NCI-H510A treated with DMSO at 0.1 percent for 48 hours (cell line): ENCODE measurements around the gene ALKBH3.
A peak's percentile ranks its signal among the peaks of the same experiment; 100 is the strongest.

ENCODE experiments used
- DNase-seq: peaks from one replicate; lab custom pipeline; 2025; lab: John Stamatoyannopoulos, UW

Gene ALKBH3

DNA sequence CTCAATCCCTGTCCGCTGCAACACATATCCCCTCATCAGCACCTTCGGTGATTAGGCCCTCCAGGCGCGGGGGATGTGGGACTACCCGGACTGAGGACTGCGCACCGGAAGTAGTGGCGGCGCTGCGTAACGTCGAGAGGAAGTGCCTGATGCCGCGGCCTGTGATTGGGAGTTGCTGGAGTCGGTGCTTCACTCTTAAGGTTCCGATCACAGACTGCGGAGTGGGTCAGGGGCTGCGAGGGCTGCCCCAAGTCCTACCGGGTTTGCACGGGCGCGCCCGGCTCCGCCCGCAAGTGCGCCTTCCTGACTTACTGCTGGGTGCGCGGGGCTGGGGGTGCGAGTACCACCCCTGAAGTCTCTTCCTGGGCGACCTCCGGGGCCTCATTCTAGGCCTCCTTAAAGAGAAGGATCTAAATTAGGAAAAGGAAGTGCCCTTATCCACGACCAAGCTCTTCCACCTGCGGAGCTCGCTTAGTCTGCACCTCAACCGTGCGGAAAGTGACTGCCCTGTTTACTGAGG, at the start of gene ALKBH3:
ALKBH3 (plus strand) TSS at position 192 of the 520 bp plus-strand sequence. CDS start 1,822 bp downstream, outside the sequence.
- peak; percentile 70 for DNase-seq

DNA sequence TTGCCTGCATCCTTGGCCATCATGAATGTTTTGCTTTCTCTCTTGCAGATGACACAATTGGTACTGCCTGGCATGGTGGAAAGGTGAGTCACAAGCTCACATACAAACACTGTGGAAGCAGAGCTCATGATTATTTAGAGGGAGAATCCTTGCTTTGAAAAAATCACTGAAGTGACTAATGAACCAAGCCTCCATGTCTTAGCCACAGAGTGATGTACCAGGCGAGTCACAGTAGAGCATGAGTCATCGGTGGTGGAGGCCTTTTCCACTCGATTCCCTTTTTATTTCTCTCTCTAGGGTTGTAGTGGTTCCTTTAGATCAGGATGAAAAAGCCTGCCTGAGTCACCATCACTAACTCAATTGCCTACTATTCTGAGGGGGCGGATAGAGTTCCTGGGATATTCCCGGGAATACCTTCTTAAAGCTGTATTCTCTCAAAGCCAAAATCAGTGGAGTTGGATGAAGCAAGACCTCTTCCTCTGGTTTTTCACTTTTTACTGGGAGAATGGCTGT, 49.6 kb upstream of the ALKBH3 start:
- DNase-seq, result no peak

DNA sequence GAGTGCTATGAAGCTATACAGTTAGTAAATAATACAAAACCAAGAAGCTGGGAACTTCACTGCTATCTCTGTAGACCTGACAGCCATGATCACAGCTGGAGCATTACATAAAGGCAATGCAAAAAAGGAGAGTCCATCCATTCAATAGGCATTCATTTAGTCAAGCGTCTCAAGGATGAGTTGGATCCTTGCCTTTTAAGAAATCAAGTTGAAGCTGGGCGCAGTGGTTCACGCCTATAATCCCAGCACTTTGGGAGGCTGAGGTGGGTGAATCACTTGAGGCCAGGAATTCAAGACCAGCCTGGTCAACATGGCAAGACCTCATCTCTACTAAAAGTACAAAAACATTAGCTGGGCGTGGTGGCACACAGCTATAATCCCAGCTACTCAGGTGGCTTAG, 48.1 kb upstream of the ALKBH3 start:
- no peak for DNase-seq

DNA sequence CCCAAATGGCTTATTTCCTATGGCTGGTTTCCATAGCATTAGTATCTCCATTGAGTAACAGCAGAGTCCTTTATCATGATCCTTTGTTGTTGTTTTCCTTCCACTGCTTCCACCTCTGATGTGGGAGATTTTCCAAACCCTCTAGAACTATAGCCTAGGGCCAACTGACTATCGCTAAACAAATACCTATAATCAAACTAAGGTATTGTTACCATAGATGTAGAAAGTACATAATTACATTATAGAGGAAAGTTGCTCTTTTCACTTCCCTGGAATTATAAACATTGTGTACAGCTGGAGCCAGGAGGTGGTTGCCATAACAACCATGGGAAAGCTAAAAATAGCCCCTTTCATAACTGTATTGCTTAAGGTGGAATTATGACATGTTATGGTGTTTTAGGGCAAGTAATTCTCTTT, 47.0 kb upstream of the ALKBH3 start:
- no peak for DNase-seq

DNA sequence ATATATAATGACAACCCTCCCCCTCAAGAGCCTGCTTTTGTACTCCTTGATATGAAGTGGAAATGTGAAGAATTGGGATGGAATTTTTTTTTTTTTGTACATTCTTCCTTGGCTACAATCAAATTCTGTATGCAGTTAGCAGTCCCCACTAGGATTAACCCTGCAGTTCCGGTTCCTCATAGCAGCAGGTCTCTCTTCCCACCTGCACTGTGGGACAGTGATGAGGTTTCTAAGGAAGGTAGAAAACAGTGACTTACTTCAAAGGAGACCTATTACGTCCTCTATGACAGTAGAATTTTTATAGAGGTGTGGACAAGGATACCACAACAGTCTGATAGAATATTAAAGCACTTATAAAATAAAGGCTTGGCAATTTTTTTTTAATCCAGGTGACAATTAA, 46.3 kb upstream of the ALKBH3 start:
- DNase-seq, result no peak

DNA sequence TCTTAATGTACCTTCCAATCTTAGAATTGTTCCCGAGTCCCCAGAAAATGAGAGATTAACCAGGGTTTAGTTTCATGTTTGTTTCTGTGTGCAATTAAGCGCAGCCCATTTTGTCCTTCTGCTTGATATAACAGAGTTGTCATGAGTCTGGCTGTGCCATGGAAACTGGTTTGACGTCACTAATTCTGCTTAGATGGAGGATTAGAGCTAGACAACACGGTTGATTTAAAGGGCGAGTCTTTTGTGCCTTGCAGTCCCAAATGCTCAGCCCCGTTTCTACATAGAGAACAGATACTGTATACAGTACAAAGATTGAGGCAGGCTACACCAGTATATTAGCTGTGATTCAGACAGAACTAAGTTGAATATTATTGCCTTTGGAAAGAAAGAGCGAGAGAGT, 45.5 kb upstream of the ALKBH3 start:
- no peak for DNase-seq

DNA sequence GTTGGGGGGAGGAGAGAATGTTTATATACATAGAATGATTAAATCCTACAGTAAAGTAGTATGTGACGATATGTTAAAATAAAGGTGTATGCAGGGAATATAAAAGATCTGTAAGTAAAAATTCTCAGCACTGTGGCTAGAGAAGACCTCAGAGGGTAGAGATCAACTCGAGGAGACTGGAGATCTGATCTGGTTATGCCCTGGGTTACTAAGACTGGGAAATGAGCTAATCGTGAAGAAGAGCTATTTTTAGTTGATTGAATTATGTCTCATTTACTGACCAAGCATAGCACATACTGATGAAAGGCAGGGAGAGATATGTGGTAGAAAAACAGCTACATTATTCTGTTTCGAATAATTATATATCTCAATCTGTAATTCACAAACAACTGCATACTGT, 42.8 kb upstream of the ALKBH3 start:
- DNase-seq, result no peak

DNA sequence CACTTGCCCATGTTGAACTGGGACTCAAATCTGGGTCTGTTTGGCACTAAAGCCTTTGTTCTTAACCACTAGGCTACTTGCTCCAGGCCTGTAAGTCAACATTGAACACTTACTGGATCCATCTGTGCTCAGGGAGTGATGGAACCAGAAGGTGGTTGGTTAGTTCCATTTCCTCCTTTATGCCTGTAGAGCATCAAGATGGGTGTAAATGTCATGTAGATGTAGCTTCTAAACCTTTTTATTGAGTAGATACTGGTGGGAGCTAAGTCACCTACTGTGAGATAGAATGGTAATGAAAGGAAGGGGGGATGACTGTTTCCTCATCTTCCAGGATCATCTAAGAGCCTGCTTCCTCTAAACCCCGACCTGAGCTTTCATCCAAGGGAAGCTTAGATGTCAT, 38.6 kb upstream of the ALKBH3 start:
- DNase-seq, result no peak

DNA sequence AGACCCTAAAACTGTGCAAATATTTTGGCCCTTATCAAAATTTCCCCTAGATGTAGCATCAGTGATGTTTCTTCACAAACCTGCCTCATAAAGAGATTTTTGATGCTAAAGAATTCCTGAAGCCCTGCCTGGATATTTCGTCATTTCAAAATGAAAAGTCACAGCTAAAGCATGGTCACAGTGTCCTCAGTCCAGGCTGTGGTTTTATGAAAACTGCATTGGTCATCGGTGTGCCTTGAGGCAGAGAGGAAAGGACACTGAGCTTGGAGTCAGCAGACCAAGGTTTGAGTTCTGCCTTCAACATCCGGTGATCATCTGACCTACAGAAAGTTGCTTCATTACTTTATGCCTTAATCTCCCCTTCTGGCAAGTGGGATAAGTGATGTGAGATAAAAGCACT, 34.8 kb upstream of the ALKBH3 start:
- no peak for DNase-seq

DNA sequence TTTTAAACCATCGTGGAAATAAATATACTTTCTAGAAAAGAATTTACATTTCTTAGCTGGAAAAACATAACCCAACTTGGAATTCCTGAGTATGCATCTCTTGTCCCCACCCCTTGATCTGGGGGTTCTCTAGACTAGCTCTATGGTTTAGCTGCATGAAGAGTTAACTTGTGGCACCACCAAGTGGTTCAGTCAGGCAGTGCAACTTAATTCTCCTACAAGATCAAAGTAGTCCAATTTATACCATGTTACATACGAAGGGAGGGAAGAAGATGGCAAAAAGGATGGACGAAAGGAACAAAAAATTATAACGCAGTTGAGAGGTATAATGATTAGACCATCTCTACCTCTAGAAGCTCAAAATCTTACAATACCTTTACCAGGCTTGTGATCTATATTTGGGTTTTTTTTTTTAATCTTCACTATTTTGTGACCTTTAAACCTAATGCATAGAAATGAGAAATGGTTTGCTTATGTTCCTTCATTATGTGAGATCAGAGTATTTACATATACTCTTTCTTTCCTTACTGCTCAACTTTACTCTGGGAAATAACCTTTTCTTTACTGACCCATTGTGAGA, 28.5 kb upstream of the ALKBH3 start:
- peak; percentile 56 for DNase-seq

DNA sequence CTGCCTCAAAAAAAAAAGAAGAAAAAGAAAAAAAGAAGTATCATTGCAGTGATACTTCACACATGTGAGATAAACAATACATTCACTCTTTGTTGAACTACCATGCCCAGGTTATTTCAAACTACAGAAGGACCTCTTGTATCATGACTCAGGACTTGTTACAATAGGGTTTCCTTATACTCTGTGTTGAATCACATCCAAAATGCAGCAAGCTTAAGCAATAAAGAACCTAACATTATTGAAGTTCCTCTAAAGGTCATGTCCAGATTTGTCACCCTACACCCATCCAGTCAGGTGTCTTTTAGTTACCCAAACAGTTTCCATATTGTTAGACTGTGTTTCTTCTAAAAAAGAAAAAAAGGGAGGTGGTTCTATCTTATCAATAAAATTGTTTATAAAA, 26.9 kb upstream of the ALKBH3 start:
- DNase-seq, result no peak

DNA sequence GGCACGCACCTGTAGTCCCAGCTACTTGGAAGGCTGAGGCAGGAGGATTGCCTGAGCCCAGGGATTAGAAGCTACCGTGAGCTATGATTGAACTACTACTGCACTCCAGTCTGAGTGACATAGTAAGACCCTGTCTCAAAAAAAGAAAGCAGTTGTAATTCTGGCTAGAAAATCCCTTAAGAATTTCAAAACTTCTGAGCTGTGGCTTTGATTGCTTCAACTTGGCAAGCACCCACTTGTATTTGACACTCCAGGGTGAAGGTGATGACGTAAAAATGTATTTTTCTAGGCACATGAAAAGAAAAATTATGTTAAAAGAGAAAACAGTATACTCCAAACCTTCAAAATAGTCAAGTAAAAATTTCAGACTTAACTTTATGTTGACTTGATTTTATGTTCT, 23.6 kb upstream of the ALKBH3 start:
- no peak for DNase-seq

DNA sequence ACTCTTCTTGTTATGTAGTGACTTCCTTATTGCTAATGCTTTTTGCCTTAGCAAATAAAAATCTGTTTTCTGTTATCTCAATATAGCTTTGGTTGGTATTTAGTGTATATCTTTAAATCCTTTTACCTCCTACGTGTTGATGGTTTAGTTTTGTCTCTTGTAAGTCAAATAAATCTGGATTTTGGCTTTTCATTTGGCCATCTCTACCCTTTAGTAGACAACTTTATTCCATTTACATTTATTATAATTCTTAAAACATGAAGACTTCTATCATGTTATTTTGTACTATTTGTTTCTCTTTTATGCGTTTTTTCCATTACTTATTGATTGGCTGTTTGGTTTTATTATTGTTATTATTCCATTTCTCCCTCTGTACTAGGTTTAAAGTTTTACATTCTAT, 19.5 kb upstream of the ALKBH3 start:
- DNase-seq, result no peak

DNA sequence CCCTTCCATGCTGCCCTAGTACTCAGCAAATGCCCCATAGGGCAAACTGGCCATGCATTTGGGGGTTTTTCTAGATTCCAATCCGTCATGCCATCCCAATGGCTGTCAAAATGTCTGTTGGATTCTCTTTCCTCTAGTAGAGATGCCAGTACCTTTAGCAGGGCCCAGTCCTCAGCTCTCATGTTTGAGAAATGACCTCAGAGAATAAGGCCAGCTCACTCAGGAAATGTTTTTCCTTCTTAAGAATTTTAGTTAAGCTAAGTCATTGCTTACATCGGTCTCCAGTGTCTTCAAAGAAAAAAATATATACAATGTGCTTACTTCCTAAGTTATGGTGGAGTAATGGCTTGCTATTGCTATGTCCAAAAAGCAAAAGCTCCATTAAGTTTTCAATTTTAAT, 14.1 kb upstream of the ALKBH3 start:
- no peak for DNase-seq

DNA sequence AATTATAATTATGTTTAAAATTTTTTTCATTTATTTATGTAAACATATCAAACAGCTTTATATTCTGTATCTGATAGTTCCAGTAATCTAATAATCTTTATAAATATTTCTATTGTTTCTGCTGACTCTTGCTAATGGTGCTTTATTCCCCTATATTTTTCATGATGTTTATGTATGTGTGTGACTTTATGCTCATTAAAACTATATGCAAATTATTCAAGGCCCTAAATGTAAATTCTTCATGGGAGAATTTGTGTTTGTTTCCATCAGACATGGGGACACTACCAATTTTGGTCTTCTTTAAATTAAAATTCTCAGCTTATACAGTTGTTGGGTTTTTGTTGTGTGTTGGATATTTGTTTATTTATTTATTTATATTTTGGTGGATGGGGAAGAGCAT, 13.7 kb upstream of the ALKBH3 start:
- no peak for DNase-seq

DNA sequence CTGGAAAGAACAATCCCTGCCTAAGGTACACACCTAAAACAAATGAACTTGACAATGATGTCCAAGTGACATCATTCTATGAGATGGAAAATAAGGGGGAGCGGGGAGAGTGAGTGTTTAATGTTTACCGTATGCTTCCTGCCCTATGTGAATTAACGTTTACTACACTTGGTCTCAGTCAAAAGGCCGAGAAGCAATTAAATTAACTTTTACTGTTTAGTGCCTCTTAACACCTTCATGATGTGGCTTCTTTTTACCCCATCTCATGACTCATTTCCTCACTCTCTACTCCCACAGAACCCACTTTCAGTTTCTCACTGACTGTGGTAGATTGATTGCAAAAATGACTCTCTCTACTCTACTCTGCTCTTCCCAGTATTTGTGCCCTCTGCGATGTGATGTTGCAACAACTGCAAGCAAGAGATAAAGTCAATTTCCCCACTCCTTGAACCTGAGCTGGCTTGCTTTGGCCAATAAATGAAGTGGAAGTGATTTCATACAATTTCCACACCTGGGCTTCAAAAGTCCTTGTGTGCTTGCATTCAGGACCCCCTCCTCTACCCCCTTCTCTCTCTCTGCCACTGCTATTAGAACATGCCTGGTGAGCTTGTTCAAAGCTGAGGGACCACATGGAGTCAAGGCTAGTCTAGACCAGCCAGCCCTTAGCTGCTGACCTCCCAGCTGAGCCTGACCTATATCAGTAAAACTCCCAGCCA, 11.6 kb upstream of the ALKBH3 start:
- no peak for DNase-seq

DNA sequence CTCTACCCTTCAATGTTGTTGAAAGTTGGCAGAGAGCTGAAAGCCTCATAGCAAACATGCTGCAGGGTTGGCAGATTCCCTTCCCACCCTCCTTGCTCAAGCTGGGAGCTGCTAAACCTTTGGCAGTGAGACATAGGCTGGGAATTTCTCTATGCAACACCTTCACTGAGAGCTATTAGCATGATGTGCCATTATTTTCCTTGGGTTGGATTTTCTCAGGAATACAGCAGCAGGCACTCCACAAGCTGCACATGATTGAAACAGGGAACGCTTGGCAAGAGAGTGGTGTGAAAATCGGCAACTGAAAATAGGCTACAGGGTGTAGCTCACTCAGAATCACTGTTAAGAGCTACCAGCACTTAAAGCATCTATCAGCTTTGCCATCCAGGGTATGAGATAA, 9.6 kb upstream of the ALKBH3 start:
- no peak for DNase-seq

DNA sequence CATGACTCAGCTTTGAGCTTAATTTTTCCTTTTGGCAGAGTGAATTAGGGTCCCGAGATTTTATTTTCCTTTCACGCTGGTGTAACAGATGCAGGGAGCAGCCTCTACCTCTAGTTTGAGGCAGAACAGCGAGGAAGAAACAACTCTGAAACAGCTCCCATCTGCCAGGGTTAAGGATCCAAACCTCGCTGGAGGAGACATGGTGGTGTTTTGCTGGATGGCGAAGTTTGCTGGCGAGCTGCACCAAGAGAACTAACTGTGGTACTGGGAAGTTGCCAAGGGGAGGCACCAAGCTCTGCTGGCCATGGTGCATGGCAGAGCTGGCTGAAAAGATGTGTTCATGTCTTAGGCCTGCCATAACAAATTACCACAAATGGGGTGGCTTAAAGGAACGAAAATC, 7.6 kb upstream of the ALKBH3 start:
- DNase-seq, result no peak

DNA sequence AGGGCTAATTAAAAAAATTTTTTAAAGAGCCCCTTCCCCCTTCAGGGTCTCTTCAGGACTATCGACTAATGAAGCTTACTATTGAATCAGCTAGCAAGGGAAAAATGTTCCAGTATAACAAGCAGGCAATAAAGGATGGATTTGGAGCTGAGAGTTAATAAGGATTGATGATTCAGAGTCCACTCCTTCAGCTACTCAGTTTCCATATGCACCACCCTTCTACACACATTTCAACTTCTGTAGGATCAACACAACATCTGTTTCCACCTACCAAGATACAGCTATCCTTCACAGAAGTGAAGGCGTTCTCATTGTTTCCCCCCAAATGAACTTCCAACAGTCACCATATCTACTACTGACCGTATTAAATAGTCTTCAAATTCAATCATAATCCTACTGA, 6.6 kb upstream of the ALKBH3 start:
- no peak for DNase-seq

DNA sequence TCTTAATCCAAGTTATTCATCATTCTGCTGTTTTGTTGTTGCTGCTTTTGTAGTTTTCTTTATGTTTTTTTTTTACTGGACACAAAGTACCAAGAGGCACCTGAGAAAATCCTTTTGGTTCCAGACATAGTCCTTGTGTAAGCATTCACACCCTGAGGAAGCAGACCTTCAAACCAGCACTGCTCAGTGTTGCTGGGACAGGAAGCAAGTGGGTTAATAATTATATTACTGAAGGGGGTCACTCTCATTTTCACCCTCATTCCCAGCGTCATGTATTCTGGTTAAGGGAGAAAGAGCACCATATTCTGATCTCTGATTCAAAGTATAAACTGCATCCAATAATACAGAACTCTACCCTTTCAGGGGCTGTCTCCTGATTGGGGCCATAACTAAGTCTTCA, 5.9 kb upstream of the ALKBH3 start:
- no peak for DNase-seq

DNA sequence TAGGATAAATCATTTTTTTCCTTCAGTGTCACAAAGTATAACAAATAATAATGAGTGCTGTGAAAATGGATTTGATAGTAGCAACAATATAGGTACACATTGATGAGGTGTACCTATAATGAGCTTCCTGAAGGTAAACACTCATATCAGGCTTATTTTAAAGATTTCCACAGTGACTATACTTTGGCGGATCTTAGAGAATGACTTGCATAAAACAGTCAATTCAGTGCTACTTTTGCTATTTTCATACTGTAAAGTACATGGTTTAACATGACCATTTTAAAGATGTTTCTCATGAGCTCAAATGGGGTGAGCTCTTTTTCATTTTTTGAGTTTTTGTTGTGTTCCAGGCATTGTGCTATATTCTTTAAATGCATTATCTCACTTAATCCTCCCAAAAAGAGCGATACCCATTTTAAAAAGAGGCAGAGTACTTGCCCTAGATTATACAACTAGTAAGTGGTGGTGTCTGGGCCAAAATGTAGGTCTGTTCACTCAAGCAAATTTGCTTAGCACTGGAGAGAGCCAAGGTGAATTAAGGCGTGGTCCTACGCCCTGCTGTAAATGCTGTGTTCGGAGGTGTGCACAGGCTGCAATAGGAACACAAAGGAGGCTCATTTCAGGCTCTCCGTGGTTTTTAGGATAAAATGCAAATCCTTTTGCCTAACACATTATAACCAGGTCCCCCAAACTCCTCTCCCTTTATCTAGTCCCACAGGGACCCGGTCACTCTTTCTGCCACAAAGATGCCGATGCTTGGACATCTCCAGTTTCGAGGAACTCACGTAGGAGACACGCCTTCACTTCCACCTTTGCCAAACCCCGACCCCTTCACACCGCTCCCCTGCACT, 617 bp upstream of the ALKBH3 start:
- no peak for DNase-seq

DNA sequence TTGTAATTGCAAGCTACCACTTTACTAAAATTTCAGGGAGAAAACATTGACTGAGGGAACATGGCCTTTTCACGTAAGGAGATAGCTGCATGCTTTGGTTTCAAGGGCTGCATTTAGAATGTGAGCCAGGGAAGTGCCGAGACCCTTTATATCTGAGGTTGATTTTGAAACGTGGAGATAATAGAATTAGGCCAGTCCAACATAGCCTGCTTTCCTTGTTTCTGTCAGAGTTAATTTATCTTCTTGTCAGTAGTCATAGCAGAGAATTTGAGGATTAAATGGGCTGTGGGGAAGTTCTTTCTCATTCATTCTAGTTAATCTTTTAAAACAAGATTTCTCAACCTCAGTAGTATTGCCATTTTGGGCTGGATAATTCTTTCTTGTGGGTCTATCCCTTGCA, 12.2 kb downstream of the ALKBH3 start:
- DNase-seq, result no peak

DNA sequence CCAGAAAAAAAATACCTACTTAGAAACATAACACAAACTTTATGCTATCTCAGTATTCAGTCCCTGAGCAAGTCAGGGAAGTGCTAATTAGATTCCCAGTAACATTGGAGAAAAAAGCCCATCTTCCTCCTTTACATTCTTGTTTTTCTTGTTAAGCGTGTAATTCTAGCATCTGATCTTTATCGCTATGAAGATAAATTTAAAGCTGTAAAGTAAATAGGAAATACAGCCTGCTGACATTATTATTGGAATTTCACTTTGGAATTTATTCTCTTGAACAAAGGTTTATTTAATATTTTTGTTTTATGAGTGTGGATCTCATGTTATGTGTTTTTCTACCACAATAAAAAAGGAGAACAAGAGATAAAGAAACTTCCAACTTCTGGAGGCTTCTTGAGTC, 13.9 kb downstream of the ALKBH3 start:
- DNase-seq, result no peak
